Right renal pelvis (tissue), 4 donors: ENCODE measurements around the gene PEG3. TPM values are rescaled to one million over a fixed set of nuclear protein-coding genes. Genes with fewer than 3 reads are reported as not detected.

Experiments
- DNase-seq, 4 donors: peaks; one replicate each; pipeline ENCODE4 v3.0.0-alpha.2; 2013; ENCODE audit warnings: low read depth in 4 of 4, low spot score in 3 of 4, missing footprints in 1 of 4
- polyA plus RNA-seq, 4 donors: library from polyadenylated mRNA; unstranded; fragments of 120-200 nt; gene quantifications; one replicate each; pipeline ENCODE4 v1.2.1, GENCODE V29; 2013; ENCODE audit not compliant: insufficient read length in 4 of 4

PEG3 gene
- polyA plus RNA-seq, 4 donors, result 60.2 to 93.8 (median 81.7) TPM

DNA sequence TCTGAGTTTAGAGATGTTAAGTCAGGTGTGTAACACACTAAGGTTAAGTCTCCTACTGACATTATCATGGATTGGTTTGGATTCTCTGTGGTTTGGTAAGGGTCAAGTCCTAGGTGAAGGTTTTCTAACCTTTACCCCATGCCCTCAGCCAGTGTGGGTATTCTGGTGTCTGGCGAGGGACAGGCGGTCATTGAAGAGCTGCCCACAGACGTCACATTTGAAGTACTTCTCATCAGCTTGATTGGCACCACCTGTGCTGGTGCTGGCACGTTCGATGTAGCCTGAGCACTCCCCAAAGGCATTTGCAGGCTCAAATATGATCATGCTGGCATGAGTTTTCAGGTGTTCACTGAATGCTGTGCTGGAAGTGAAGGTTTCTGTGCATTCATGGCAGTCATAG is 27.0 kb downstream of the PEG3 start:
- no peak for DNase-seq

DNA sequence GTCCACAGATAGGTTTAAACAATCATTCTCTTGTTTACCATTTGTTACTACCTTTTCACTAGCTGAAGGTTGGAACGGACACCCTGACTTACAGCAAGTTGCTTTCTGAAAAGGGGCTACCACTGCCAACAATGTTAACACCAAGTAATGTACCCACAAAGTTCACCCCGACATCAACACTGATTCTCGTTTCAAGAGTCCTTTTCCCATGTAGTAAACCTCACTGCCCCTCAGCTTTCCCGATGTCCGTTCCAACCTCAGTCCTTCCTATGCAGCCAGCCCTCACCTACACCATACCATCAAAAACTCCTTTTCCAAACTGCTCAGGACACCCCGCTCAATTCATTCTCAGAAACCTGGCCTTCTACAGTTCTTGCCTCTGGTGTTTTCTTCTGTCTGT is 29.0 kb downstream of the PEG3 start:
- DNase-seq, result no peak

DNA sequence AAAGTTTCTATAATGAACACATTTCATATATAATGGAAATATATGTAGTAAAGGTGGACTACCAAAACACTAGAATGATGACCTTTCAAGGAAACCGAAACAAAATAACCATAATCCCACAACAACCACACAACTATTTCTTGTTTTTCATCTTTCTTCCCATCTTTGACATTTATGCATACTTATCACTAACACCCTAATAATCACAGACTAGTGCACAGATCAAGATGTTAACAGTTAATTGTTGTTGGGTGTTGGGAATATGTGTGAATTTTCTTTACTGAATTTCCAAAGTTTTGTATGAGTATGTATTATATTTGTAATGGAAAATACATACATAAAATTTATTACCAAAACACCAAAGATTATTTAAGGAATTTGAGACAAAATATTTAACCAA is 30.3 kb downstream of the PEG3 start:
- DNase-seq, result no peak

DNA sequence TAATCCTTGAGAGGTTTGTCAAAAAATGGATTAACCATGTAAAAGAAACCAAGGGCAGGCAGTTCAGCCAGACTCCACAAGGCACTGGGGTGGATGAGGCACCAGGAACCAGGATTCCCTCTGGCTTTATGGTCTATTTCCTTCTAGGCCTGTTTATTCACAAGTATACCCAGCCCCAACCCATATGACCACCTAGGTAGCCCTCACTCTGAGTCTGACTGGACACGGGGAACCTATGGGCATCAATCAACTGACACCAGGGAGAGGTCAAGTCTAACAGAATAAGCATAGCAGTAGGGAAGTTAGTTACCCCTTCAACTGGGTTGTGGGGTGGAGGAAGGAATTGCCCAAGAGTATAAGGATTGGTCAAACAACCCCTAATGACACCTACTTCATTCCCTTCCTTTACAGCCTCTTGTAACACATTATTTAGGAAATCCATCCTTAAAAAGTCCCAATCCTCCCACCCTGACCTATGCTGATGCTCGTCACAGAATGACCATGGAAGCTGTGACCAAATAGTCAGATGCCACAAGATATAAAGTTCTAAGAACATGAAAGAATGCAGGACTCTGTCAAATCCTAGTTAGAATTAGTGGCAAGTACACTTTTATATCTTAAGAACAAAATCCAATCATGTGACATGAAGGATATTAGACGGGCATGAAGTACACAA is 31.7 kb downstream of the PEG3 start:
- no peak for DNase-seq

DNA sequence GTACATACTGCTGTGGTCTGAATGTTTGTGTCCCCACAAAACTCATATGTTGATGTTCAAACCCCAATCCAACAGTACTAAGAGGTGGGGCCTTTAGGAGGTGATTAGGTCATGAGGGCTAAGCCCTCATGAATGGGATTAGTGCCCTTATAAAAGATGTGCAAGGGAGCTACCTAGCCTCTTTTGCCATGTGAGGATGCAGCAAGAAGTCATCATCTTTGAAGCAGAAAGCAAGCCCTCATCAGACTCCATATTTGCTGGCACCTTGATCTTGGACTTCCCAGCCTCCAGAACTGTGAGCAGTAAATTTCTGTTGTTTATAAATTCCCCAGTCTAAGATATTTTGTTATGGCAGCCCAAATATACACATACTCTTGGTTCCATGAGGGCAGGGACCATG is 33.9 kb downstream of the PEG3 start:
- no peak for DNase-seq

Other genes with a start within 250 kb of the PEG3 start
- 1 to 10 TPM; 8.4 to 9.3 (median 8.9) TPM for gene ZNF71, start 245.4 kb downstream of the PEG3 start, polyA plus RNA-seq
- 1 to 10 TPM; 1.2 to 1.9 (median 1.4) TPM for gene SMIM17, start 197.6 kb downstream of the PEG3 start, polyA plus RNA-seq
- 1 to 10 TPM; 3.7 to 6.2 (median 4.9) TPM for gene ZNF835, start 169.0 kb downstream of the PEG3 start, polyA plus RNA-seq
- 1 to 10 TPM in 3 of 4 donors, under 1 TPM in 1; 0.62 to 2.0 (median 1.6) TPM for gene ZIM2, start within 50 bp of the PEG3 start, polyA plus RNA-seq